OCI-LY1 (cell line): Measurements from ENCODE around the gene ALDH1L1.
"Not testable (repeated sequence)": the region's sequence is repeated elsewhere in the genome, so short reads cannot be mapped to it uniquely, and the experiment has no call there.

Source experiments
- H2AFZ ChIP-seq: fragments of 200-600 bp; sonication (generic), shearing (Covaris generic); 2 replicates; pipeline ENCODE4 v1.6.0; 2014; ENCODE audit warnings: antibody characterized with exemption, mild to moderate bottlenecking, low read length
- H3F3A ChIP-seq: fragments of 200-600 bp; sonication (generic), shearing (Covaris generic); 2 replicates; pipeline ENCODE4 v1.6.0; 2014; ENCODE audit warnings: mild to moderate bottlenecking, antibody characterized with exemption, low read length, moderate library complexity; ENCODE audit not compliant: insufficient read depth
- H3K27ac ChIP-seq: fragments of 200-600 bp; sonication (generic); 2 replicates; pipeline ENCODE4 v1.5.1; 2014; ENCODE audit warnings: low read length, mixed run types, mild to moderate bottlenecking, low read depth; ENCODE audit not compliant: poor library complexity, severe bottlenecking
- H3K27me3 ChIP-seq: fragments of 200-600 bp; sonication (generic); 2 replicates; pipeline ENCODE4 v1.6.0; 2014; ENCODE audit warnings: antibody characterized with exemption, mild to moderate bottlenecking, low read length, moderate library complexity; ENCODE audit not compliant: insufficient read depth
- H3K36me3 ChIP-seq: fragments of 200-600 bp; sonication (generic); 2 replicates; pipeline ENCODE4 v1.6.1; 2014; ENCODE audit warnings: mild to moderate bottlenecking, antibody characterized with exemption, low read length, moderate library complexity, mixed read lengths; ENCODE audit not compliant: insufficient read depth
- H3K4me1 ChIP-seq: fragments of 200-600 bp; sonication (generic); 2 replicates; pipeline ENCODE4 v1.5.1; 2014; ENCODE audit warnings: mild to moderate bottlenecking, low read length, moderate library complexity; ENCODE audit not compliant: insufficient read depth, severe bottlenecking
- H3K4me2 ChIP-seq: fragments of 200-600 bp; sonication (generic), shearing (Covaris generic); 2 replicates; pipeline ENCODE4 v1.6.1; 2014; ENCODE audit warnings: low read length
- H3K4me3 ChIP-seq: fragments of 200-600 bp; sonication (generic); 2 replicates; pipeline ENCODE4 v1.5.1; 2014; ENCODE audit warnings: low read length, low read depth, mild to moderate bottlenecking, mixed read lengths; ENCODE audit not compliant: poor library complexity, severe bottlenecking
- H3K79me2 ChIP-seq: fragments of 200-600 bp; shearing (Covaris generic); 2 replicates; pipeline ENCODE4 v1.6.1; 2016; ENCODE audit warnings: mixed run types, low read length, mixed read lengths; ENCODE audit not compliant: insufficient read depth
- H3K9ac ChIP-seq: fragments of 200-600 bp; sonication (generic), shearing (Covaris generic); 2 replicates; pipeline ENCODE4 v1.6.1; 2014; ENCODE audit warnings: mild to moderate bottlenecking, low read length, mixed read lengths
- H3K9me2 ChIP-seq: fragments of 200-600 bp; sonication (generic), shearing (Covaris generic); 2 replicates; pipeline ENCODE4 v1.6.1; 2014; ENCODE audit warnings: low read depth, mild to moderate bottlenecking, low read length, mixed read lengths
- H3K9me3 ChIP-seq: fragments of 200-600 bp; shearing (Covaris generic); 2 replicates; pipeline ENCODE4 v1.6.1; 2014; ENCODE audit warnings: low read length, mixed read lengths
- H4K20me1 ChIP-seq: fragments of 200-600 bp; sonication (generic), shearing (Covaris generic); 2 replicates; pipeline ENCODE4 v1.6.0; 2016; ENCODE audit warnings: mild to moderate bottlenecking, low read length; ENCODE audit not compliant: insufficient read depth
- EZH2 ChIP-seq: fragments of 200-600 bp; sonication (generic), shearing (Covaris generic); IDR thresholded peaks from 2 replicates; pipeline ENCODE4 v1.8.0; 2017; ENCODE audit warnings: borderline replicate concordance, mixed run types, mild to moderate bottlenecking, antibody characterized with exemption, low read length, moderate library complexity, mixed read lengths
- TF ChIP-seq, protein P1 (sequence below): fragments of 200-600 bp; sonication (generic), shearing (Covaris generic); IDR thresholded peaks from 2 replicates; pipeline ENCODE4 v1.5.1; 2017; ENCODE audit warnings: mild to moderate bottlenecking, antibody characterized with exemption, low read length, moderate library complexity, mixed read lengths

ALDH1L1 gene

DNA sequence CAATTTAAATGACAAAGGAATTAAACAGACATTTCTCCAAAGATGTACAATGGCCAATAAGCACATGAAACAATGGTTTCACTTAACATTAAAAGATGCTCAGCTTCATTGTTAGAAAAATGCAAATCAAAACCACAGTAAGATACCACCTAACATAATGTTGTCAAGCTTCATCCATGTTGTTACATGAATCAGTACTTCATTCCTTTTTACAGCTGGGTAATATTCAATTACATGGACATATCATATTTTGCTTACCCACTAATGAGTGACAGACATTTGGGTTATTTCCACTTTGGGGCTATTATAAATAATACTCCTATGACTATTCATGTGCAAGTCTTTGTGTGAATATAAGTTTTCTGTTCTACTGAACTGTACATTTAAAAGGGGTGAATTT is 104.2 kb downstream of the ALDH1L1 start:
- Histone ChIP-seq H3K79me2 (no peaks in the 10 kb centered on the region), H4K20me1 (no peaks in the 10 kb centered on the region), H3K9ac (no peak overlapping the region), H3K9me3 (no peaks in the 10 kb centered on the region), H3K4me1 (no peaks in the 10 kb centered on the region), H3F3A (no peaks in the 10 kb centered on the region), H3K27ac (no peak overlapping the region), H3K9me2 (no peaks in the 10 kb centered on the region), H3K27me3 (no peaks in the 10 kb centered on the region), H2AFZ (no peak overlapping the region), H3K36me3 (peaks cover 3% of the 10 kb centered on the region; the same call in 1 of the 2 replicates), H3K4me3 (no peak overlapping the region), H3K4me2 (no peak overlapping the region)
- no peak for TF ChIP-seq EZH2
- TF ChIP-seq, protein P1, sequence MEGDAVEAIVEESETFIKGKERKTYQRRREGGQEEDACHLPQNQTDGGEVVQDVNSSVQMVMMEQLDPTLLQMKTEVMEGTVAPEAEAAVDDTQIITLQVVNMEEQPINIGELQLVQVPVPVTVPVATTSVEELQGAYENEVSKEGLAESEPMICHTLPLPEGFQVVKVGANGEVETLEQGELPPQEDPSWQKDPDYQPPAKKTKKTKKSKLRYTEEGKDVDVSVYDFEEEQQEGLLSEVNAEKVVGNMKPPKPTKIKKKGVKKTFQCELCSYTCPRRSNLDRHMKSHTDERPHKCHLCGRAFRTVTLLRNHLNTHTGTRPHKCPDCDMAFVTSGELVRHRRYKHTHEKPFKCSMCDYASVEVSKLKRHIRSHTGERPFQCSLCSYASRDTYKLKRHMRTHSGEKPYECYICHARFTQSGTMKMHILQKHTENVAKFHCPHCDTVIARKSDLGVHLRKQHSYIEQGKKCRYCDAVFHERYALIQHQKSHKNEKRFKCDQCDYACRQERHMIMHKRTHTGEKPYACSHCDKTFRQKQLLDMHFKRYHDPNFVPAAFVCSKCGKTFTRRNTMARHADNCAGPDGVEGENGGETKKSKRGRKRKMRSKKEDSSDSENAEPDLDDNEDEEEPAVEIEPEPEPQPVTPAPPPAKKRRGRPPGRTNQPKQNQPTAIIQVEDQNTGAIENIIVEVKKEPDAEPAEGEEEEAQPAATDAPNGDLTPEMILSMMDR: no peak

DNA sequence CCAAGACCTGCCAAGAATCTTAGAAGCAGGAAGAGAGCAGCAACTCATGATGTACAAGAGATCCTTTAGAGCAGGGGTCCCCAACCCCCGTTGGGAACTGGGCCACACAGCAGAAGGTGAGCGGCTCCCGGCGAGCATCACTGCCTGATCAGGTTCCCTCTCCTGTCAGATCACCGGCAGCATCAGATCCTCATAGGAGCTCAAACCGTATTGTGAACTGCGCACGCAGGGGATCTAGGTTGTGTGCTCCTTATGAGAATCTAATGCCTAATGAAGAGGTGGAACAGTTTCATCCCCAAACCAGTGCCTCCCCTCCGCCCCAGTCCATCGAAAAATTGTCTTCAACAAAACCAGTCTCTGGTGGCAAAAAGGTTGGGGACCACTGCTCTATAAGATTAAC is 110.2 kb downstream of the ALDH1L1 start:
- no peak overlapping the region for H3K27ac ChIP-seq
- no peak overlapping the region for H3K4me2 ChIP-seq
- no peaks in the 10 kb centered on the region for H3K27me3 ChIP-seq
- H3K79me2 ChIP-seq: no peaks in the 10 kb centered on the region
- H3K9me3 ChIP-seq: no peaks in the 10 kb centered on the region
- peaks cover 3% of the 10 kb centered on the region; the same call in 1 of the 2 replicates for H3K36me3 ChIP-seq
- H4K20me1 ChIP-seq: no peaks in the 10 kb centered on the region
- H3K4me1 ChIP-seq: no peaks in the 10 kb centered on the region
- H3K9me2 ChIP-seq: no peaks in the 10 kb centered on the region
- no peak overlapping the region for H2AFZ ChIP-seq
- no peak overlapping the region for H3K9ac ChIP-seq
- H3F3A ChIP-seq: no peaks in the 10 kb centered on the region
- no peak for TF ChIP-seq EZH2
- TF ChIP-seq, protein P1: no peak
- H3K4me3 ChIP-seq: no peak overlapping the region

GRCh38 chr3:126067959-126068358 is 112.4 kb downstream of the ALDH1L1 start:
- Histone ChIP-seq H3K9me2 (no peaks in the 10 kb centered on the region), H2AFZ (no peak overlapping the region), H3K79me2 (no peaks in the 10 kb centered on the region), H3K27ac (no peak overlapping the region), H3K9me3 (no peaks in the 10 kb centered on the region), H3K36me3 (peaks cover 3% of the 10 kb centered on the region; the same call in 1 of the 2 replicates), H3K4me1 (peaks cover 4% of the 10 kb centered on the region), H3K4me3 (no peak overlapping the region), H3K27me3 (no peaks in the 10 kb centered on the region), H3K4me2 (no peak overlapping the region), H3K9ac (no peak overlapping the region), H3F3A (no peaks in the 10 kb centered on the region), H4K20me1 (no peaks in the 10 kb centered on the region)
- TF ChIP-seq, protein P1: no peak
- no peak for TF ChIP-seq EZH2

- not testable (repeated sequence) for H3K79me2 ChIP-seq, H3K9me3 ChIP-seq, H3K9me2 ChIP-seq, H3K4me3 ChIP-seq, H3K9ac ChIP-seq, H2AFZ ChIP-seq, H3K36me3 ChIP-seq, H3F3A ChIP-seq, H3K4me2 ChIP-seq, H4K20me1 ChIP-seq, H3K4me1 ChIP-seq, H3K27ac ChIP-seq, H3K27me3 ChIP-seq
These were observed 113.7 kb downstream of the ALDH1L1 start for GRCh38 chr3:126066676-126067075.
